GM21529 (cell line): Measurements from ENCODE around the gene PXMP4.

ENCODE experiments used
- ATAC-seq: cut with Tn5 transposase; IDR thresholded peaks from one replicate; pipeline ENCODE4 v1.9.1; 2021; ENCODE audit not compliant: unreplicated experiment

The PXMP4 gene

GRCh38 chr20:33732166-33732970, 12.3 kb upstream of the PXMP4 start:
- ATAC-seq, result peak; percentile 60

GRCh38 chr20:33731693-33732165, 11.6 kb upstream of the PXMP4 start, which contains the start of gene ZNF341:
Gene ZNF341, plus strand, starts transcription at chr20:33731996. Its CDS starts 26 bp downstream, at chr20:33732022.
- ATAC-seq, result peak; percentile 78

DNA sequence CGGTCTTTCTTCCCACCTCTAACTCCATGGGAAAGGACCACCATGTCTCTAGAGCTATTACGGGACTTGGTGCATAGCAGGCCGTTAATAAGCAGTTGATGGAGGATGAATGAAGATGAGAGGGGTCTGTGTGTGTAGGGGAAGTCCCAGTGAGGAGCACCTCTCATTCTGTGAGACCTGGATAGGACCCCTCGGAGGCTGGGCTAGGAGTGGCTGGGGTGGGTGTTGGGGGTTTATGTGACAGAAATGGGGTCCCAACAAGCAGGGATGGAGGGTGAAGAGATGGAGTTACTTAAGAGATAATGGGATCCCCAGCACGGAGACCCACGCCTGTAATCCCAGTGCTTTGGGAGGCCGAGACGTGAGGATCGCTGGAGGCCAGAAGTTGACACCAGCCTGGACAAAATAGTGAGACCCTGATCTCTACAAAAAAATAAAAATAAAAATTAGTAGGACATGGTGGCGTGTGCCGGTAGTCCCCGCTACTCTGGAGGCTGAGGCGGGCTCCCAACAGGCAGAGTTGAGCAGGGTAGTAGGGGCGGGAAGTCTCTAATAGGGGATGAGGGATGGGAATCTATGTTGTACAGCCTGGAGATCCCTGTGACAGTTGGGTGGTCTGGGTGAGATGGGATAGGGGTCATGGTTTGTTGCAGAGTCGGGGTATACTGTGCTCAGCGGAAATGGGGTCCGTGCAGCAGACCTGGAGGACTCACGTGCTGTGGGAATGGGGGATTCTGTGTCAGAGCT, 11.0 kb upstream of the PXMP4 start:
- ATAC-seq, result no peak

DNA sequence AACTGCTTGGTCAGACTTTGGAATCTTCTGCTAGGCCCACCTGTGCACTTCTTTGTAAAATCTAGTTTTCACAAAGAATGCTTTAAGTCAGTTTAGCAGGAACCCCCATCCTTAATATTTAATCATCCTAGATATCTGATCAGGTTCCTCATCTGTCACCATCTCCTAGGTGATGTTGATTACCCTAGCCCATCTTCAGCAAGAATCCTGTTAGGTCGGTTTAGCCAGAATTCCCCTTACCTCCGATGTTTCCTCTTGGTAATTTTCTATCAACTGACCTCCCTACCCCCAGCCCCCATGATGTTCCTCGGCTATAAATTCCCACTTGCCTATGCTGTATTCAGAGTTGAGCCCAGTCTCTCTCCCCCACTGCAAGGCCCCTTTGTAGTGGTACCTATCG, 9.0 kb upstream of the PXMP4 start:
- ATAC-seq, result no peak

- ATAC-seq, result no peak
Observed at GRCh38 chr20:33728463-33728862, 8.4 kb upstream of the PXMP4 start.

- ATAC-seq, result no peak
Observed at GRCh38 chr20:33727806-33728205, 7.7 kb upstream of the PXMP4 start.

DNA sequence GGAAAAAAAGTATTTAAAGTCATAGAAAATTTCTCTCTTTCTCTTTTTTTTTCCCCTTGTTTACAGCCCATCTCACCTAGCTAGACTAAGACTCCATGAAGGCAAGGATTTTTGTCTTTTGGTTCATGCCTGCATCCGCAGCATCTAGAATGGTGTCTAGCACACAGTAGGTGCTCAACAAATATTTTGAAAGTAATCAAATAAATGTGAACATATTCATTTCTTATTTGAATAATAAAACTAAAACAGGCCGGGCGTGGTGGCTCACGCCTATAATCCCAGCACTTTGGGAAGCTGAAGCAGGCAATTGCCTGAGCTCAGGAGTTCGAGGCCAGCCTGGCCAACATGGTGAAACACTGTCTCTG, 7.0 kb upstream of the PXMP4 start:
- no peak for ATAC-seq

- no peak for ATAC-seq
Observed at GRCh38 chr20:33725607-33726264, 5.6 kb upstream of the PXMP4 start.

DNA sequence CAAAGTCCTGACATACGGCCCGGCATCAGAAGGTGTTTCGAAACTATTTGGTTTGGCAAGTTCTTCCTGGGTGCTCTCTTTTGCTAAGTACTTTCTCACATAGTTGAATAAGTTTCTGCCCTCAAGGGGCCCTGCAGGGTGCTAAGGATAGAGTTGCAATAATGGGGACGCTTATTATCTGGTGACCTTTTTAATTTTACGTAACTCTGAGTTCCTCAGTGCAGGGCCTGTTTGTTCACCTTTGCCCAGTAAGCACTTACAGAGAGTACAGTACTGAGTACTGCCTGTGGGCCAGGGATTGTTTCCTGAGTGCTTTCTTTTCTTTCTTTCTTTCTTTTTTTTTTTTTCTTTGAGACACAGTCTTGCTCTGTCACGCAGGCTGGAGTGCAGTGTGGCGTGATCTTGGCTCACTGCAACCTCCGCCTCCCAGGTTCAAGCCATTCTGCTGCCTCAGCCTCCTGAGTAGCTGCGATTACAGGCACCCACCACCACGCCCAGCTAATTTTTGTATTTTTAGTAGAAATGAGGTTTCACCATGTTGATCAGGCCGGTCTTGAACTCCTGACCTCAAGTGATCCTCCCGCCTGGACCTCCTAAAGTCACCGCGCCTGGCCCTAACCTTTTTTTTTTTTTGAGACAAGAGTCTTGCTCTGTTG, 4.5 kb upstream of the PXMP4 start:
- no peak for ATAC-seq

GRCh38 chr20:33721391-33722140, 1.5 kb upstream of the PXMP4 start:
- ATAC-seq, result no peak

GRCh38 chr20:33719277-33719988, 677 bp downstream of the PXMP4 start:
- ATAC-seq, result no peak

DNA sequence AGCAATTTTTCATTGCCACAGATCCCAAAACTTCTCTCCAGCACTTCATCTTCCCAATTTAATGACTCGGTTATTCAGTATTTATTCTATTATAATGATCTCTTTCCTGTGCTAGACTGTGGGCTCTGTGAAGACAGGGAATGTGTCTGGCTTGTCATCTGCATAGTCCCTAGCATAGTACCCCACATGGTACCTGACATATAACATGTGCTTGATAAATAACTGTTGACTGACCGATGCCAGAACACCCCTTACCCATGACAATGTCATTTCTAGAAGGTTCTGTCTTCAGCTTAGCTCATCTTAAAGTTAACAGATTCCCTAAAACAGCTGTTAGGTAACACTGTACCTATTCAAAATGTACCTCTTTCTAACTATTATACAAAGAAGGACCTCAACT, 3.6 kb downstream of the PXMP4 start:
- no peak for ATAC-seq

GRCh38 chr20:33713865-33714367, 6.2 kb downstream of the PXMP4 start:
- no peak for ATAC-seq

DNA sequence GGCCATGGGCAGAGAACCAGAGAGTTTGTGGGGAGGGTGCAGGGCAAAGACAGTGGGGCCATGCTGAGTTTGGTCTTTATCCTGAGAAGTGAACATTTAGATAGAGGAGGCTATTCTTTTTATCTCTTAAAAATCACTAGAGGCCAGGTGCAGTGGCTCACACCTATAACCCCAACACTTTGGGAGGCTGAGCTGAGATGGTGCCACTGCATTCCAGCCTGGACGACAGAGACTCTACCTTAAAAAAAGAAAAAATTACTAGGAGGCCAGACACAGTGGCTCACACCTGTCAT, 8.7 kb downstream of the PXMP4 start:
- ATAC-seq, result no peak

GRCh38 chr20:33710681-33711445, 9.2 kb downstream of the PXMP4 start:
- ATAC-seq, result no peak

- ATAC-seq, result no peak
Observed at GRCh38 chr20:33709905-33710541, 10.1 kb downstream of the PXMP4 start.

- no peak for ATAC-seq
Observed at GRCh38 chr20:33709398-33709797, 10.7 kb downstream of the PXMP4 start.

- ATAC-seq, result no peak
Observed at GRCh38 chr20:33707668-33708067, 12.4 kb downstream of the PXMP4 start.
